DMS 273 (cell line): ENCODE data around the gene TRAPPC11.
A peak's percentile ranks its signal among the peaks of the same experiment; 100 is the strongest.

Source experiments
- DNase-seq: peaks from one replicate; lab custom pipeline; 2025; ENCODE audit not compliant: unreplicated experiment; lab: John Stamatoyannopoulos, UW

The TRAPPC11 gene

DNA sequence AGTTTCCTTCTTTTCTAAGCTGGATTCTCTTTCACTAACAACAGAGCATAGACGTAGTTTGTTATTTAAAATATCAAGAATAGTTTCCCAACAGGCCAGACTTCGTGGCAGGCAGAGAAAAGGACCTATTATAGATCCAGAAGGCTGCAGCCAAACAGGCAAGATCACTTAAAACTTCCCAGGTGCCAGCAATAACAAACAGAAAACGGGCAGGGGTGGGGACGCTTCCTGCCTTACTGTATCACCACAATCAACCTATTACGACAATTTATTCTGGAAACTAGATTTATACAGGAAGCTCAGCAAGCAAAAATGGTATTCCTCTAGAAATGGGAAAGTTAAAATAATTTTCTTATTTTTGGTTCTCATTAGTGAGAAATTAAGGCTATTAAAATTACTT, 22.2 kb upstream of the TRAPPC11 start:
- peak; percentile 60 for DNase-seq

DNA sequence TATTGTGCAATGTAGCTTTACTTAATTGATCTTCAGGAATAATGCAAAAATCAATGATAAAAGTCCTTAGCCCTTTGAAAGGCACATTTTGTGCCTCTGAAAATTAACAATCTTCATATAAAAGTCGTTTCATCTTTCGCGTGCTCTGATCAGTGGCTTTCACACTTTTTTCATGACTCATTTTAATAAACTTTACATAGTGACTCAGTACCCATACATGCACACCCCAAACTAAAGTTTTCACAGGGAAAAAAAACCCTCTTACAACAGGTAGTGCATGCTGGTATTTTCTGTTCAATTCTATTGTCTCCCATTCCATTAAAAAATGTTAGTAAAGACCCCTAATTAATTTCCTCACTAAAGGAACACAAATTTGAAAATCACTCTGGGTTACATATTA, 21.6 kb upstream of the TRAPPC11 start:
- no peak for DNase-seq

DNA sequence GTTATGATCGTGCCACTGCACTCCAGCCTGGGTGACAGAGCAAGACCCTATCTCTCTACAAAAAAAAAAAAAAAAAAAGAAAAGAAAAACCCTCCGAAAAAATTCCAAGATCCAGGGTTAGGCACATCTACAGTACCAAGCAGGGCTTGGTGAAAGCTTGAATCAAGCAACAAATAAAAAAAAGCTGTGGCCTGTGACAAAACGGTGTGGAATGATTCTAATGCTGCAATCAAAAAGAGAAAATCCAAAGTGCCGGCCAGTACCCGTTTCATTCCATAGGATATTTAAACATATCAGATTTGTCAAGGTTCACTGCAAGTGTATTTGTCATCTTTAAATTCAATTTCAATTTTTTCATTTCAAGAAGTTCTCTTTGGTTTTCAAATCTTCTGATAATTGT, 20.7 kb upstream of the TRAPPC11 start:
- no peak for DNase-seq

DNA sequence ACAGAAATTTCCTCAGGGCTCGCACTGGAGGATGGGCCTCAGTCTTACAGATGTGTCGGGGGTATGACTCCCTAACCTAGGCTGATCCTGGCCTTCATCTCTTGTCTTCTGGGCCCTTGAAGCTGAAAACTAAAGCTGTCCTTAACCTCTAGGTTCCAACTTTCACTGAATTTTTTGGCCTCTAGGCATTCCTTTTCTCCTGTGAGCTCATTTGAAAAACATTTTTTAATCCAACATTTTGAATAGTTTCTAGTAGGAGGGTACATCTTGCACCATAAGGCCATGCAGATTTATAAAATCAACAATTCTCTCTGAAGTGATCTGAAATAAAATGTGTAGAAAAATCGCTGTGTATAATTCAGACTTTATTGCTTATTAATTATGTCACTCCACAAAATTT, 19.8 kb upstream of the TRAPPC11 start:
- no peak for DNase-seq

DNA sequence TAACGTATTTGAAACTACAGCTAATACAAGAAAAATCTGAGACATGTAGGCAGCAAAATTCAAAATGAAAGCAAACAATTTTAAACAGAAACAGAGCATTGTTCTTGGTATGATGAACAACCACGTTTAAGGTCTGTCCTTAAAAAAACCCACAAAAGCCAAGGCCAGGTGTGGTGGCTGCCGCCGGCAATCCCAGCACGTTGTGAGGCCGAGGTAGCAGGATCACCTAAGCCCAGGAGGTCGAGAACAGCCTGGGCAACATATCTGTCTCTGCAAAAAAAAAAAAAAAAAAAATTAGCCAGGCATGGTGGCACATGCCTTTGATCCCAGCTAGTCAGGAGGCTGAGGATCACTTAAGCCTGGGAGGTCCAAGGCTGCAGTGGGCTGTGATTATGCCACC, 13.8 kb upstream of the TRAPPC11 start:
- DNase-seq, result no peak

DNA sequence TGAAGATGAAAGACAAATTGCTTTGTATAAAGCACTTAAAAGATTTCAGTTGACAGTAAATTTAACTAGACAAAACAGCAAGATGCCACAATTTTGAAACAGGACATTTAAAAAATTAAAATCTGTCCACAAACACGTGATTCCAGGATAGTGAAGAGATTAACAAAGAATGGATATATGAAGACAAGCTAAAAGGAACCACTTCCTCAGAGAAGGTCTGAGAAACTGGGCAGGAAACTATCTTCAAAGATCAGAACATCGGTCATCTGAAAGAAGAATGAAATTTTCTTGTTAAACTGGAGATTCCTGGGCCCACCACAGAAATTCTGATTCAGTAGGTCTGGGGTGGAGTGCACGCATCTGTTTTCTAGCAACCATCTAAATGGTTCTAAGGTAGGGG, 1.5 kb upstream of the TRAPPC11 start:
- no peak for DNase-seq

DNA sequence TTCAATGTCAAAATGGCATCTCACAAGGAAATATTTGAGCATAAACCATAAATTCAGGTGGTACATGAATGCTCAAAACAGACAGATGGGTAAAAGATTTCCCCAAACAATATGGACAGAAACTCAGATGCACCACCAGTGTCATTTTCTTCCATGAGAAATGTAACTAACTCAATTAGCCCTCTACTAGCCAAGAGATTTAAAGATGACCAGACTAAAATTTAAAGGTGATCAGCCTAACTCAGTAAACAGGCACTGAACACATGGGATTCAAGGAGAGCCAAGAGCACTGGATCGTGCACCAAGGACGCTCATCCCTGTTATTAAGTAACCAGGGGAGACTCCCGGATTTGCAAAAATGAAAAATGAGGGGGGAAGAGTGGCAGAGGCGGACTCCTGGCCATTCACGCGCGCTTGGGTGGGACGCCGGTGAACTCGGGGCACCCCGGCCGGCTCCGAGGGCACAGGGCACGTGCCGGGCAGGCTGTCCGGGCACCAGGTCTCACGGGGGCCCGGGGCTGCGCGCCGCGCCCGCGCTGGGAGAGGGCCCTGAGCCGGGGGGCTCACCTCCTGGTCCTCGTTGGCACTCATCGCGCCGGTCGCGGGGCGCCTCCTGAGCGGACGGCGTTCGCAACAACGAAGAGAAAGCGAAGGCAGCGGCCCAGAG, 598 bp upstream of the TRAPPC11 start:
- peak; percentile 49 for DNase-seq

DNA sequence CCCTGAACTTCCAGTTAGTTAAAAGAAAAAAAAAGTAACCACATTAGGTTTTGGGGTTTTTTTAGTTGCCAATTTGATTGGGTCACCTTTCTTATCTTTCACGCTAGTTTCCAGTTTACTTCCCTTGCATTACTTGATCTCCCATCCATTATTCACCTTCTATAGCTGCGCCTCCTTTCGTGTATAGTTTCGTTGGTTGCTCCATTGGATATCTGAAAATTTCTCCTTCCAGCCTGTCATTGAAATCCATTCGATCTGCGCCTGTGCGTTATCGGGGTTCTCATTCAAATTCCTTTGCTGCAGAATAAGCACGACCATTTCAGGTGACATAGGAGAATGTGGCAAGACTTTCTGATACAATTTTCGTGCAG, 764 bp downstream of the TRAPPC11 start:
- DNase-seq, result peak; percentile 28

DNA sequence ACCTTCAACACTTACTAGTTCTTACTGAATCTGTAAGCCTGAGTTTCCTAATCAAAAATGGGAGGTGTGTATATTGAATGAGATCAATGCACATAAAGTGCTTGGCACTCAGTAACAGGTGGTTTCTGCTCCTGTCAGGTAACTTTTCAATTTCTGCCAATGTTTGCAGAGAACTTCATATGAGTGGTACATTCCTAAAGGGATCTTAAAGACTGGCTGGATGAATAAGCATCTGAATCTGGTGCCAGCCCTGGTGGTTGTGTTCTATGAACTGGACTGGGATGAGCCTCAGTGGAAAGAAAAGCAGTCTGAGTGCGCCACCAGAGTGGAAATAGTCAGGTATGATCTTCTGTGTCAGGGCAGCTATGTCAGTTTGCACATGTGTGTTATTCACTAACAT, 7.0 kb downstream of the TRAPPC11 start:
- no peak for DNase-seq

DNA sequence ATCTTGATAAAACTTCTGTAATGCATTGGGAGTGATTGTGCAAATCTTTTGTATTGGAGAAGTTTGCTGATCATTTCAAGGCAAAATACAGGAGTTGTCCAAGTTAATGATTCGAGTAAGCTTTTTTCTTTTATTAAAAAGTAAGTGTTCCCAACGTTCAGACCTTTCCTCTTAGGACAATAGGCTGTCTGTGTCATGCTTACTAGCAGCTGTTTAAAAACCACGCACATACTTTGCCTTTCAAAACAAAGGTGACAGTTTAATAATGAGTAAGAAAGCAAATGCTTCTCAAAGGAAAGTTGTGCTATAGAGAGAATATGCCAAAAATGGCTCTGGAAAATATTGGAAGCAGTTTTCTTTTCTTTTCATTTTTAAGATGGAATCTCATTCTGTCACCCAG, 11.2 kb downstream of the TRAPPC11 start:
- no peak for DNase-seq

DNA sequence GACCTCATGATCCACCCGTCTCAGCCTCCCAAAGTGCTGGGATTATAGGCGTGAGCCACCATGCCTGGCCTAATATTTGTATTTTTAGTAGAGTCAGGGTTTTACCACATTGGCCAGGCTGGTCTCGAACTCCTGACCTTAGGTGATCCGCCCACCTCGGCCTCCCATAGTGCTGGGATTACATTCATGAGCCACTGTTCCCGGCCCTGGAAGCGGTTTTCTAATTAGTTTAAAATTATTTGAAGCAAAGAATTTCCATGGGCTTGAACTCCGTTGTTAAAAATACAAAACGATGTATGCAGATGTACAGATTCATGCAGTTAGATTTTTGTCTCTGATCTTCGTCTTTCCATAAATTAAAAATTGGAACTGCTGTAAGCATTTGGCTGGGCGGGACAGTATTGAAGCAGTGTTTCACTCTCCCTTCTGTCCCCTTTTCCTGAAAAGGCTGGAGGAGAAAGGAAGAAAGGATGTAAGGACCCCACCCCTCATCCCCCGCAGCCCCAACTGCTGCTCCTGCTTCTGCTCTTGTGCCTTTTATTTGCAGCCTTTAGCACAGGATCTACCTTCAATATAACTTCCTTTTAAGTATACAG, 12.0 kb downstream of the TRAPPC11 start:
- no peak for DNase-seq

DNA sequence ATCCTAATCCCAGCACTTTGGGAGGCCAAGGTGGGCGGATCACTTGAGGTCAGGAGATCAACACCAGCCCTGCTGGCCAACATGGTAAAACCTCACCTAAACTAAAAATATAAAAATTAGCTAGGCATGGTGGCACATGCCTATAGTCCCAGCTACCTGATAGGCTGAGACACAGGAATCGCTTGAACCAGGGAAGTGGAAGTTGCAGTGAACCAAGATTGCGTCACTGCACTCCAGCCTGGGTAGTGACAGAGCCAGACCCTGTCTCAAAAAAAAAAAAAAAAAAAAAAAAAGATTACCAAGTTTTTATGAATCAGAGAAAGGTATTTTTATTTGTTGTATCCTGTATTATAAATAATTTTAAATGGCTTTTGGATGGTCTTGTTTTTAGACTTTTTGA, 15.1 kb downstream of the TRAPPC11 start:
- DNase-seq, result no peak

DNA sequence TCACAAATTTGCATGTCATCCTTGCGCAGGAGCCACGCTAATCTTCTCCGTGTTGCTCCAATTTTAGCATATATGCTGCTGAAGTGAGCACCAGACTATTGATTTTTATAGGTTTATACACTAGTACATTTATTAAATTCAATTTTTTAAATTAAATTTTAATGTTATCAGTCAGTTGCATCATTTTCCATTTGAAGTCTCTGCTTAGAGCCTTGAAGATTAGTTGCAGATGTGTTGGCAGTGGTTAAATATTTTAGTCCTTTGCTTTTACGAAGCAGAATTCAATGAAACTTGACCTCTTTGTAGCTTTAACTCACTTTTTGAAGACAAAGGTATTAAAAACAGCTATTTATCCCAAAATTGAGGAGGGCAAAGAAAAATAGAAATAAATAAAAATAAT, 16.5 kb downstream of the TRAPPC11 start:
- no peak for DNase-seq

DNA sequence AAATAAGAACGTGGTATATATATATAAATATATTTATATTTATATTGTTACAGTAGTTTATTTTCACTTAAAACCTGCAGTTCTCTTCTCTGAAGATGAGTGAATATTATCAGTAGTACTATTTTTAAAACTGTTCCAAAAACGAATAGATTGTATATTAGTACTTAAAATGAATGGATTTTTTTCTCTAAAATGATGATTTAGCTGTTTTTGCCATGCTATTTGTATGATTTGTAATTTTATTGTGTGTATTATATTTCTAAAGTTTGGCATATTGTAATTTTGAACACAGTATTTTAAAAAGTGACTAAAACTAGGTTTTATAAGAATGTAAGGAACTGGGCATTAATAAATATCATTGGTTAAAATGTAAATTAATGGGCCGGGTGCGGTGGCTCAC, 22.0 kb downstream of the TRAPPC11 start:
- DNase-seq, result no peak

DNA sequence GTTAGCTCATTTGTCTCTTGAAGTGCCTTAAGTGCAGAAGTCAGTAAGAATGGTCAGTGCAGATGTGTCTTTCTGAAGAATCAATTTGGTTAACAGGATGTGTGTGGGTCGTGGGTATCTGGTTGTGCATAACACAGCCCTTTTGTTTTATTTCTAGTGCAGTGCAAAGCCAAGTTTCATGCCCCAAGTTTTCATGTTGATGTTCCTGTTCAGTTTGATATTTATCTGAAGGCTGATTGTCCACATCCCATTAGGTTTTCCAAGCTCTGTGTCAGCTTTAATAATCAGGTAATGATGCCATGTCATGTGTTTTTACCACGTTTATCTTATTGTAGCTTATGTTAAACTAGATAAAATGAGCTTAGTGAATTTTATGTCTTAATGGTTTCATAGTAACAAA, 27.4 kb downstream of the TRAPPC11 start:
- DNase-seq, result no peak

DNA sequence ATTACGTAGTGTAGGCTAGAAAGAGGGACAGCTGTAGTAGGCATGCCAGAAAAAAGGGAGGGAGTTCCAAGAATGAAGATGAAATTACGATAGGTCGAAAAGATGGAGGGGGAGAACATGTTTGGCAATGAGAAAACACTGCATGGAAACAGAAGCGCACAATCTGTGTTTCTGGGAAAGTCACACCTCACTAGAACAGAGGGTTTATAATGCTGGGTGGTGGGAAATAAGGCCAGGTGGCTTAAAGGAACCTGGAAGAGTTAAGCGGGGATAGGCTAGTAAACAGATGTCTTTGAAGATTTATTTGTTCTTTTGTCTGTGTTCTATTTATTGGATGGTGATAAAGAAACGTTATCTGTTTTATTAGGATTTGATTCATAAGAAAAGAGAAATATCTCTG, 29.1 kb downstream of the TRAPPC11 start:
- no peak for DNase-seq

DNA sequence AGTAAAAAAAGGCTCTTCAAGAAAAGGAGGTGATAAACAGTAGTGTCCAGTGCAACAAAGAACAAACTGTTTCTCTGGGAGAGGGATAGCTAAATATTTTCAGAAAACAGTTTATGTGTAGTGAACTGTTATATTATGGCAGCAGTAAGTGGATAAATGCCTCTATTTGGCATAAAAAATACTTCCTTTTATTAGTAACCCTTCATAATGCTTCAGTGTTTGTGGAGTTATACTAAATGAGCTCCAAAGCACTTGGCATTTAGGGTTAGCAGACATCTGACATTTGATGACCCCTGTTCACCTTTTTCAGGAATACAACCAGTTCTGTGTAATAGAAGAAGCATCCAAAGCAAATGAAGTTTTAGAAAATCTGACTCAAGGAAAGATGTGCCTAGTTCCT, 31.9 kb downstream of the TRAPPC11 start:
- DNase-seq, result no peak

DNA sequence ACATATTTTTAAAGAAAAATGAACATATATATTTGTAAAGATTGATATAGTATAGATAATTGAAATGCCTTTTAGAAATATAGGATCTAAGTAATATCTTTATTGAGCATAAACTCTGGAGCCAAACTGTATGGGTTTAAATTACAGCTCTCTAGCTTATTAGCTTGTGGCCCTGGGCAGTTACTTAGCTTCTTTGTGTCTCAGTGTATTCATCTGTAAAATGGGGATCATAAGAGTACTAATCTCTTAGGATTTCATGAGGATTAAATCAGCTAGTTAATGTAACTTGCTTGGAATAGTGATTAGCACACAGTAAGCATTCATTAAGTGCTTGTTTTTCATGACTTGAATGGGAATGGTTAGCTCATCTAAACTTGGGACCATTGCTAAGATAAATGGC, 32.8 kb downstream of the TRAPPC11 start:
- no peak for DNase-seq

DNA sequence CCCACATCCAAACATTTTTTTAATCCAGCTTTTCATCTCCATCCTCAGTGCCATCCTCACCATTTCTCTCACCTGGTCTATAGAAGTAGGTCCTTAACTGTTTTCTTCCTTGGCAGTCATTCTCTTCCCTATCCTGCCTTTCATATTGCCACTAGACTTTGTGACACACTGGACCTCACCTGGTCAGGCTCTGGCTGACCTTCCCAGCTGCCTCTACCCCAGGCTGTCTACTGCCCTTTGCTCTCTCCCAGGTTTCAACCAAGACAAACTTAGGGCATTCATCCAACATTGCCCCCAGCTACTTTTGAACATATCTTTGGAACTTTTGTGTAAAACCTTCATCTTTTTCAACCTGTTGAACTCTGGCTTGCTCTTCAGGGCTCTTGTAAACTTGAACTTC, 39.8 kb downstream of the TRAPPC11 start:
- DNase-seq, result no peak

DNA sequence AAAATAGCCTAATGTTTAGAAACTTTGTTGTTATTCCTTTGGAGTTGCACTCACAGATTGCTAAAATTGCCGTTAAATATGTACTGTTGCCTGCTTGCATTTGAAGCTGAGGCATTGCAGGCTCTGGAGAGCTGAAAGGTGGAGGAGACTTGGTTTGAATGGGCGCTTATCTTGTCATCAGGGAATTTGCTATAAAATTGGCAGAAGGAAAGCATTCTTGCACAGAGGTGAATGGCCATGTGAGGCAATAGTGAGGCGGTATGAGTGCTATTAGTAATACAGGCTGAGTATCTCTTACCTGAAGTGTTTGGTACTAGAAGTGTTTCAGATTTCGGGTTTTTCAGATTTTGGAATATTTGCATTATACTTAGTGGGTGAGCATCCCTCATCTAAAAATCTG, 41.3 kb downstream of the TRAPPC11 start:
- DNase-seq, result no peak

DNA sequence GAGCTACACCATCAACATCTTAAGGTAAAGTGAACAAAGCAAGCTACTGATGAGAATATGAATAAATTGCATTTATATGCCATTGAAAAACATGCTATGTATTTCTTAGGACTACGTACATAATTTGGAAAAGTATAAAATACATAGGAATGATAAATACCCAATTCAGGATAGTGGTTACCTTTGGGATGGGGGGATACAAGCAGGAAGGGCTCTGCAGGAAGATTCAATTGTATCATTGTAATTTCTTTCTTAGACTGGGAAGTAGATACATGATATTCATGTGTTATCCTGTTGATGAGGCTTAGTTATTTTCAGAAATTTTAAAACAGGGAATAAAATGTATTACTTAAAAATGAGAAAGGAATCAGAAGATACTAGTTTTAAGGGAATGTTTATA, 43.4 kb downstream of the TRAPPC11 start:
- DNase-seq, result no peak

DNA sequence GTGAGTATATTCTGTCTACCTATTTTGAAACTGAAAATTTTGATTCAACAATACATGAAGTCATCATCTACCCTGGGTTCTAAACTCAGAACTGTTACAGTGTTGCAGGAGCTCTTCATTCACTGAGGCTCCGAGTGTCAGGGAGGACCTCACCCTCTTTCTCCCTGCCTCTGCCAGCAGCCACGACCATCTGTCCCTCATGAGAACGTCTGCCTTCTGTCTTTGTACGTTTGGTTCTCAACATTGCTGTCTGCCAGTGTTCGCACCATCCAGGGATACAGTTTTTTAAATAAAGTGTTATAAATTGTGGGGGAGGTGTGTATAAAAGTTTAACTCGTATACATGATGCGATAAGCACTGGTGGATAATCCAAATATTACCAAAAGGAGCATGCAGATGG, 55.5 kb downstream of the TRAPPC11 start:
- DNase-seq, result peak; percentile 54

DNA sequence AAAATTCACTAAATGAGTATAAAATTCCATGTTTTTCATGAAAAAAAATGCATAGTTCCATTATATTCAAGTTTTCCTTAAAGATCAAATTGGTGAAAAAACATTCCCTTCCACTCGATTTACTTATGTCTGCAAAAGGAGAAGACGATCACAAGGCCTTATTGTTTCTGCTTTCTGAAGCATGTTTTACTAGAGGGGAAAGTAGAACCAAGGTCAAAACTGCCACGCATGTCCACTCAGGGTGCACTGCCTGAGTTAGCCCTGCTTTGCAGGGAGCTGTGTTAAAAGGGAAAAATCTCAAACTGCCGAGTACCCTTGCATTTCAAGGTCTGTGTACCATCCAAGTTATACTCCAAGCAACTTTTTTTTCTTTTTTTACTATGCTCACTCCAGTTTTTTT, 57.2 kb downstream of the TRAPPC11 start:
- DNase-seq, result no peak
